Liver (tissue), 9 donors: ENCODE measurements around the gene KRCC1. TPM values are rescaled to one million over a fixed set of nuclear protein-coding genes. Genes with fewer than 3 reads are reported as not detected.

ENCODE experiments used
- DNase-seq: peaks from one replicate; pipeline ENCODE4 v3.0.0-alpha.2; 2017; ENCODE audit warnings: low spot score
- H3K27ac ChIP-seq, 2 donors: one replicate each; pipeline ENCODE4 v1.7.0; 2013; ENCODE audit warnings: inconsistent platforms in 2 of 2, low read length in 2 of 2, control low read depth in 1 of 2, low read depth in 1 of 2, mild to moderate bottlenecking in 1 of 2
- H3K27me3 ChIP-seq, 4 donors: one replicate each; pipeline versions ENCODE4 v1.6.1 to v1.7.0; 2013; ENCODE audit warnings: low read length in 3 of 4, inconsistent platforms in 1 of 4, mild to moderate bottlenecking in 1 of 4, moderate library complexity in 1 of 4; ENCODE audit not compliant: control insufficient read depth in 4 of 4, insufficient read depth in 4 of 4
- H3K36me3 ChIP-seq, 4 donors: one replicate each; pipeline versions ENCODE4 v1.6.1 to v1.7.0; 2013; ENCODE audit warnings: low read length in 3 of 4, mild to moderate bottlenecking in 3 of 4, low read depth in 1 of 4, moderate library complexity in 1 of 4; ENCODE audit not compliant: control insufficient read depth in 4 of 4, insufficient read depth in 3 of 4
- H3K4me1 ChIP-seq, 4 donors: one replicate each; pipeline versions ENCODE4 v1.6.1 to v1.7.0; 2013; ENCODE audit warnings: low read length in 3 of 4, mild to moderate bottlenecking in 3 of 4, moderate library complexity in 1 of 4; ENCODE audit not compliant: control insufficient read depth in 4 of 4, insufficient read depth in 4 of 4
- H3K4me3 ChIP-seq, 3 donors: one replicate each; pipeline versions ENCODE4 v1.6.1 to v1.7.0; 2013; ENCODE audit warnings: low read length in 3 of 3, control low read depth in 1 of 3, low read depth in 1 of 3, mild to moderate bottlenecking in 1 of 3
- H3K9ac ChIP-seq, 2 donors: one replicate each; pipeline ENCODE4 v1.7.0; 2013; ENCODE audit warnings: low read length in 2 of 2, mild to moderate bottlenecking in 2 of 2, moderate library complexity in 2 of 2, control low read depth in 1 of 2, low read depth in 1 of 2
- H3K9me3 ChIP-seq, 4 donors: one replicate each; pipeline versions ENCODE4 v1.6.1 to v1.7.0; 2013; ENCODE audit warnings: low read length in 3 of 4; ENCODE audit not compliant: control insufficient read depth in 4 of 4
- ATF3 ChIP-seq: IDR thresholded peaks from 2 replicates; pipeline ENCODE4 v1.6.1; 2016; ENCODE audit warnings: antibody characterized with exemption
- CTCF ChIP-seq: fragments of 150-350 bp; IDR thresholded peaks from 2 replicates; pipeline ENCODE4 v1.5.1; 2017; ENCODE audit warnings: improper control_type of control experiment, low read depth, low read length; ENCODE audit not compliant: missing input control
- EGR1 ChIP-seq, 2 donors: IDR thresholded peaks; 2 replicates each; pipeline ENCODE4 v1.6.1; 2016 to 2018; ENCODE audit warnings: antibody characterized with exemption in 2 of 2, low read depth in 2 of 2
- FOXA1 ChIP-seq: IDR thresholded peaks from 2 replicates; pipeline ENCODE4 v1.6.1; 2016; ENCODE audit warnings: antibody characterized with exemption
- FOXA2 ChIP-seq: IDR thresholded peaks from 2 replicates; pipeline ENCODE4 v1.6.1; 2016; ENCODE audit warnings: antibody characterized with exemption
- GABPA ChIP-seq, 2 donors: IDR thresholded peaks in 1 of 2; conservative IDR thresholded peaks in 1 of 2; 2 replicates each; pipeline ENCODE4 v1.6.1; 2016; ENCODE audit warnings: antibody characterized with exemption in 2 of 2, mild to moderate bottlenecking in 1 of 2, moderate library complexity in 1 of 2
- HNF4A ChIP-seq, 2 donors: conservative IDR thresholded peaks; 2 replicates each; pipeline ENCODE4 v1.6.1; 2016; ENCODE audit warnings: antibody characterized with exemption in 2 of 2, mild to moderate bottlenecking in 2 of 2
- HNF4G ChIP-seq: IDR thresholded peaks from 2 replicates; pipeline ENCODE4 v1.6.1; 2016; ENCODE audit warnings: antibody characterized with exemption
- JUND ChIP-seq, 2 donors: IDR thresholded peaks; 2 replicates each; pipeline ENCODE4 v1.6.1; 2016; ENCODE audit warnings: antibody characterized with exemption in 2 of 2
- MAX ChIP-seq: IDR thresholded peaks from 2 replicates; pipeline ENCODE4 v1.6.1; 2016; ENCODE audit warnings: antibody characterized with exemption
- NR2F2 ChIP-seq: IDR thresholded peaks from 2 replicates; pipeline ENCODE4 v1.6.1; 2016; ENCODE audit warnings: antibody characterized with exemption
- RAD21 ChIP-seq, 2 donors: IDR thresholded peaks; 2 replicates each; pipeline ENCODE4 v1.6.1; 2016; ENCODE audit warnings: antibody characterized with exemption in 2 of 2, mild to moderate bottlenecking in 2 of 2
- REST ChIP-seq: IDR thresholded peaks from 2 replicates; pipeline ENCODE4 v1.6.1; 2016; ENCODE audit warnings: antibody characterized with exemption, mild to moderate bottlenecking
- RXRA ChIP-seq, 2 donors: IDR thresholded peaks; 2 replicates each; pipeline ENCODE4 v1.6.1; 2017 to 2018; ENCODE audit warnings: antibody characterized with exemption in 2 of 2, mild to moderate bottlenecking in 1 of 2
- SP1 ChIP-seq: IDR thresholded peaks from 2 replicates; pipeline ENCODE4 v1.6.1; 2018; ENCODE audit warnings: antibody characterized with exemption, mild to moderate bottlenecking
- TAF1 ChIP-seq: conservative IDR thresholded peaks from 2 replicates; pipeline ENCODE4 v1.6.1; 2016; ENCODE audit warnings: antibody characterized with exemption, mild to moderate bottlenecking
- YY1 ChIP-seq: IDR thresholded peaks from 2 replicates; pipeline ENCODE4 v1.6.1; 2016; ENCODE audit warnings: antibody characterized with exemption, mild to moderate bottlenecking
- ZBTB33 ChIP-seq: IDR thresholded peaks from 2 replicates; pipeline ENCODE4 v1.6.1; 2016; ENCODE audit warnings: antibody characterized with exemption
- WGBS: extraction: QIAGEN DNeasy Blood & Tissue Kit; methylation state at CpG from one replicate; pipeline ENCODE4 v1.1.7; 2013; 5-methylcytosine and 5-hydroxymethylcytosine counted together
- polyA plus RNA-seq, 2 donors: library from polyadenylated mRNA; stranded (reverse) in 1 of 2; unstranded in 1 of 2; fragments of 200-250 nt in 1 of 2; fragments of >200 nt in 1 of 2; fragmentation: Nextera tagmentation in 1 of 2; extraction: Ambion mirVana in 1 of 2; gene quantifications; one replicate each; pipeline versions ENCODE4 v1.2.1 to v1.2.3, GENCODE V29; 2013 to 2015
- total RNA-seq, 2 donors: library from RNA; depleted of rRNA; stranded (reverse); fragments of >200 nt; gene quantifications; one replicate each; pipeline ENCODE4 v1.2.3, GENCODE V29; 2014
- donor health status: healthy.
- donor health status: healthy.
- donor health status: healthy.
- donor health status: healthy.
- donor health status: healthy.

Gene KRCC1
- total and polyA plus RNA-seq, 4 donors: 7.0 to 14.8 (median 11.5) TPM

GRCh38 chr2:88010136-88010535, 45.4 kb downstream of the KRCC1 start (continued):
- TF ChIP-seq REST: no peak
- TF ChIP-seq MAX: no peak
- no peak for TF ChIP-seq EGR1 (IDR thresholded peaks at IDR 0.05; ENCODE audit: low read depth in 2 of 2)

GRCh38 chr2:88006912-88007439, 48.6 kb downstream of the KRCC1 start:
- no peak overlapping the region for H3K4me3 ChIP-seq
- no peak for DNase-seq
- H3K27ac ChIP-seq: no peak overlapping the region
- H3K9ac ChIP-seq: no peak overlapping the region
- 95% methylated on average over 16 of the region's 16 CpGs for WGBS
- TF ChIP-seq JUND (IDR thresholded peaks at IDR 0.05): no peak
- TF ChIP-seq FOXA1: no peak
- no peak for TF ChIP-seq SP1
- no peak for TF ChIP-seq HNF4A (conservative IDR thresholded peaks at IDR 0.05)
- TF ChIP-seq ATF3: no peak
- no peak for TF ChIP-seq RXRA (IDR thresholded peaks at IDR 0.05)
- no peak for TF ChIP-seq ZBTB33
- no peak for TF ChIP-seq NR2F2
- TF ChIP-seq GABPA (IDR thresholded peaks at IDR 0.05 in 1 of 2, conservative IDR thresholded peaks at IDR 0.05 in 1 of 2): no peak
- no peak for TF ChIP-seq RAD21 (IDR thresholded peaks at IDR 0.05)
- no peak for TF ChIP-seq YY1
- no peak for TF ChIP-seq MAX
- TF ChIP-seq REST: no peak
- TF ChIP-seq TAF1: no peak
- no peak for TF ChIP-seq EGR1 (IDR thresholded peaks at IDR 0.05; ENCODE audit: low read depth in 2 of 2)
- no peak for TF ChIP-seq HNF4G
- no peak for TF ChIP-seq CTCF
- no peak for TF ChIP-seq FOXA2
- no peaks in the 10 kb centered on the region for H3K36me3 ChIP-seq
- H3K27me3 ChIP-seq: no peaks in the 10 kb centered on the region
- peaks cover 0 to 2% (median 0%) of the 10 kb centered on the region in 4 donors for H3K4me1 ChIP-seq
- no peaks in the 10 kb centered on the region for H3K9me3 ChIP-seq
